Loucy (cell line): Measurements from ENCODE around the gene FOXP4.

Experiments used
- H2AFZ ChIP-seq: fragments of 200-600 bp; sonication (generic); 2 replicates; pipeline ENCODE4 v1.6.0; 2016; ENCODE audit warnings: antibody characterized with exemption, mild to moderate bottlenecking, low read length, moderate library complexity
- H3F3A ChIP-seq: fragments of 200-600 bp; 2 replicates; pipeline ENCODE4 v1.6.0; 2016; ENCODE audit warnings: antibody characterized with exemption, low read depth, mild to moderate bottlenecking
- H3K27me3 ChIP-seq: fragments of 200-600 bp; sonication (generic); 2 replicates; pipeline ENCODE4 v1.6.1; 2014; ENCODE audit warnings: low read length, mild to moderate bottlenecking; ENCODE audit not compliant: insufficient read depth, poor library complexity, severe bottlenecking
- H3K36me3 ChIP-seq: fragments of 200-600 bp; sonication (generic); 2 replicates; pipeline ENCODE4 v1.6.1; 2016; ENCODE audit warnings: low read length; ENCODE audit not compliant: insufficient read depth
- H3K4me1 ChIP-seq: fragments of 200-600 bp; sonication (generic); 2 replicates; pipeline ENCODE4 v1.5.1; 2014; ENCODE audit warnings: low read length, mild to moderate bottlenecking; ENCODE audit not compliant: insufficient read depth, poor library complexity, severe bottlenecking
- H3K4me2 ChIP-seq: fragments of 200-600 bp; sonication (generic); 2 replicates; pipeline ENCODE4 v1.6.0; 2014; ENCODE audit warnings: antibody characterized with exemption, low read length, low read depth, mild to moderate bottlenecking; ENCODE audit not compliant: poor library complexity, severe bottlenecking
- H3K4me3 ChIP-seq: fragments of 200-600 bp; sonication (generic); 2 replicates; pipeline ENCODE4 v1.5.1; 2014; ENCODE audit warnings: low read length, mild to moderate bottlenecking, mixed read lengths; ENCODE audit not compliant: poor library complexity, severe bottlenecking
- H3K79me2 ChIP-seq: fragments of 200-600 bp; sonication (generic); 2 replicates; pipeline ENCODE4 v1.6.1; 2014; ENCODE audit warnings: low read length; ENCODE audit not compliant: insufficient read depth
- H3K9ac ChIP-seq: fragments of 200-600 bp; sonication (generic); 2 replicates; pipeline ENCODE4 v1.6.0; 2014; ENCODE audit warnings: mild to moderate bottlenecking, low read depth, low read length, moderate library complexity; ENCODE audit not compliant: poor library complexity, severe bottlenecking
- H3K9me2 ChIP-seq: fragments of 200-600 bp; sonication (generic); replicated peaks from 2 replicates; pipeline ENCODE4 v1.6.1; 2016; ENCODE audit warnings: low read depth, low read length, mixed read lengths
- H3K9me3 ChIP-seq: fragments of 200-600 bp; sonication (generic); 2 replicates; pipeline ENCODE4 v1.6.1; 2014; ENCODE audit warnings: mild to moderate bottlenecking, antibody characterized with exemption, low read length, low read depth; ENCODE audit not compliant: insufficient read depth
- H4K20me1 ChIP-seq: fragments of 200-600 bp; sonication (generic); 2 replicates; pipeline ENCODE4 v1.6.0; 2014; ENCODE audit warnings: antibody characterized with exemption, low read length, mild to moderate bottlenecking; ENCODE audit not compliant: insufficient read depth, poor library complexity, severe bottlenecking
- CTCF ChIP-seq: fragments of 200-600 bp; sonication (generic); conservative IDR thresholded peaks from 2 replicates; pipeline ENCODE4 v1.5.1; 2014; ENCODE audit warnings: mild to moderate bottlenecking, antibody characterized with exemption, low read length
- EZH2phosphoT487 ChIP-seq: fragments of 200-600 bp; IDR thresholded peaks from 2 replicates; pipeline ENCODE4 v1.6.1; 2018; ENCODE audit warnings: antibody characterized with exemption, mild to moderate bottlenecking, moderate library complexity, borderline replicate concordance

FOXP4 gene

DNA sequence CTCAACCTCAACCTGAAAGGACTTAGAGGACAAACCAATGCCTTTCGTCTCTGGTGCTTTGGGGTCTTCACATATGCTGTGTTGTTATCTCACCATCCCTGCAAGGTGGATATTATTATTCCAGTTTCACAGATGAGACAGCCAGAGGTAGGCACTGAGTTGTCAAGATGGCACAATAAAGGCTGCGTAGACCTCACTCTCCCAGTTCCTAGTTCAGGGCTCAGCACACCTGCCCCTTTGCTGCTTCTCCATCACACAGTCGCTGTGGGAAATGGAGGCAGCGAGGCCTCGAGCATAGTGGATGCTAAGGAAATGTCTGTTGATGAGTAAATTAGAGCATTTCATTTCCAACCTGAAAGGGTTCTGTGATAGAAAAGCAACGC is 22.0 kb downstream of the FOXP4 start:
- no peaks in the 10 kb centered on the region for H3K9me2 ChIP-seq
- no peak overlapping the region for H3K4me2 ChIP-seq
- no peaks in the 10 kb centered on the region for H3F3A ChIP-seq
- H3K79me2 ChIP-seq, result peaks cover 13% of the 10 kb centered on the region
- no peak overlapping the region for H3K9ac ChIP-seq
- H3K36me3 ChIP-seq, result peaks cover 65% of the 10 kb centered on the region; the same call in 1 of the 2 replicates
- TF ChIP-seq CTCF, result no peak
- no peak for TF ChIP-seq EZH2phosphoT487
- H3K9me3 ChIP-seq, result no peaks in the 10 kb centered on the region
- H3K4me3 ChIP-seq, result no peak overlapping the region
- H2AFZ ChIP-seq, result no peak overlapping the region
- peaks cover under 1% of the 10 kb centered on the region for H4K20me1 ChIP-seq
- H3K4me1 ChIP-seq, result no peaks in the 10 kb centered on the region
- no peaks in the 10 kb centered on the region for H3K27me3 ChIP-seq

DNA sequence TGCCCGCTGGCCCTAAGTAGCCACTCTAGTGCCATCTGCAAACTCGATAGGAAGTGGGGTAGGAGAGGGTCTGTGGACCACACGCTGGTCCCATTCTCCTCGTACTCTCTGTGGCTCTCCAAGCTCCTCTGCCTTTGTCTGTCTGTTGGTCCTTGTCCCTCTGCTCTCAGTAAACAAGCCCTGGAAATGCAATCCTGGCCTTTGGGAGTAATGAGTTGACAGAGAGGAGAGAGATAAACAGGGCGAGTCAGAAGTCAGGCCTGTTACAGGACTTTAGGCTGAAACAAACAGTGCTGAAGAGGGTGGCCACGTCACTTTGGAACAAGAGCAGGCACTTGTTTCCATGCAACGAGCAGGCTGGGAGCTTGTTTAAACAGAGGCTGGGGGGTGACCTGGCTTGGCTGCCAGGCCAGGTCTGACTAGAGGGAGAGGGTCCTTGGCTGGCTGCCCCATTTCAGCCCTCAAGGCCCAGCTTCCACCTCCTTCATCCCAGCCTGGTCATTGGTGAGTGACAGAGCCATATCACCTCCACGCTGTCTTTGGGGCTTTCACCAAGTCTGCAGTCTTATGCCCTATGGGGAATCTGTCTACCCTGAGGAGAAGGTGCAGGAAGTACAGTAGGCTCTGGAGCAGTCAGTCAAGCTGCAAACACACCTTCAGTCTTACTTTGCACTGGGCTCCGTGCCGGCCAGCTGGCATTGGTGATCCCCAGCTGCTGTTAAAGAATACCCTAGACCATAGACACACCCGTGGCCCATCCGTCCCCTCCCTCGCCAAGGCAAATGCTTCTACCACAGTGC is 22.6 kb downstream of the FOXP4 start:
- no peak for TF ChIP-seq EZH2phosphoT487
- no peak for TF ChIP-seq CTCF
- Histone ChIP-seq H3K4me2 (no peak overlapping the region), H3K79me2 (peaks cover 7% of the 10 kb centered on the region; the same call in 1 of the 2 replicates), H3K9me2 (no peaks in the 10 kb centered on the region), H3K4me1 (no peaks in the 10 kb centered on the region), H3K9me3 (no peaks in the 10 kb centered on the region), H2AFZ (no peak overlapping the region), H3K4me3 (no peak overlapping the region), H3K36me3 (peaks cover 71% of the 10 kb centered on the region; the same call in 1 of the 2 replicates), H3F3A (no peaks in the 10 kb centered on the region), H4K20me1 (no peaks in the 10 kb centered on the region), H3K9ac (no peak overlapping the region), H3K27me3 (no peaks in the 10 kb centered on the region)

- Histone ChIP-seq H3K9me2 (no peaks in the 10 kb centered on the region), H3K36me3 (peaks cover 71% of the 10 kb centered on the region; the same call in 1 of the 2 replicates), H3K27me3 (no peaks in the 10 kb centered on the region), H3K4me1 (no peaks in the 10 kb centered on the region), H3K4me2 (no peak overlapping the region), H3K4me3 (no peak overlapping the region), H3K79me2 (no peaks in the 10 kb centered on the region), H4K20me1 (no peaks in the 10 kb centered on the region), H3F3A (no peaks in the 10 kb centered on the region), H2AFZ (no peak overlapping the region), H3K9me3 (no peaks in the 10 kb centered on the region), H3K9ac (no peak overlapping the region)
- no peak for TF ChIP-seq EZH2phosphoT487
- TF ChIP-seq CTCF, result no peak
These were observed 24.1 kb downstream of the FOXP4 start for GRCh38 chr6:41570259-41570615.
